ENCODE results near the gene ZFAND2A. TPM values are rescaled to one million over a fixed set of nuclear protein-coding genes. Genes with fewer than 3 reads are reported as not detected.

ZFAND2A gene
- polyA plus RNA-seq, 1 donor (not counting 4 experiments of a cell fraction or from before 2014, with no cell fraction given): 25.5 TPM

GRCh38 chr7:1124816-1125602 is 35.0 kb downstream of the ZFAND2A start:
- H3K4me1 ChIP-seq (ENCODE audit: control insufficient read depth, extremely low read depth, insufficient read depth, low read length): peaks cover 6% of the 10 kb centered on the region
- H3K27ac ChIP-seq (ENCODE audit: control insufficient read depth, insufficient read depth, low read length): no peak overlapping the region
- H3K79me2 ChIP-seq (ENCODE audit: control insufficient read depth, insufficient read depth, low read length): peaks cover 41% of the 10 kb centered on the region
- H2AFZ ChIP-seq (ENCODE audit: control insufficient read depth, low read length): no peak overlapping the region
- TF ChIP-seq EZH2 (IDR thresholded peaks at IDR 0.05; ENCODE audit: low read length) (no peak), CTCF (optimal IDR thresholded peaks at IDR 0.05 in 1 of 3, IDR thresholded peaks at IDR 0.05 in 1 of 3, conservative IDR thresholded peaks at IDR 0.05 in 1 of 3; ENCODE audit: extremely low read depth in 1 of 3, insufficient read depth in 2 of 3, low read length in 3 of 3) (no peak)
- H4K20me1 ChIP-seq (ENCODE audit: control insufficient read depth, extremely low read depth, insufficient read depth, low read length): no peaks in the 10 kb centered on the region
- H3K4me3 ChIP-seq (ENCODE audit: control insufficient read depth in 2 of 3, extremely low read depth in 1 of 3, insufficient read depth in 2 of 3, low read depth in 1 of 3, low read length in 3 of 3): no peak overlapping the region
- no peaks in the 10 kb centered on the region for H3K9me1 ChIP-seq (ENCODE audit: control insufficient read depth, extremely low read depth, insufficient read depth, low read length)
- dilution Hi-C loops (cut with MboI; ENCODE audit: extremely low pct_ligation_motif_present, low sequenced_read_pairs): no loop called here
- peaks cover 7 to 11% of the 10 kb centered on the region in 2 experiments for H3K36me3 ChIP-seq (ENCODE audit: control insufficient read depth in 2 of 2, extremely low read depth in 1 of 2, insufficient read depth in 2 of 2, low read length in 2 of 2)
- no peaks in the 10 kb centered on the region for H3K9me3 ChIP-seq (ENCODE audit: control insufficient read depth, low read depth, low read length)
- H3K4me2 ChIP-seq (ENCODE audit: control insufficient read depth, extremely low read depth, insufficient read depth, low read depth, low read length): no peak overlapping the region
- H3K27me3 ChIP-seq (ENCODE audit: control insufficient read depth, extremely low read depth, insufficient read depth, low read length): no peaks in the 10 kb centered on the region
- DNase-seq (ENCODE audit: low read depth, low spot score) (no peak), FAIRE-seq (no peak)
- H3K9ac ChIP-seq (ENCODE audit: control insufficient read depth, extremely low read depth, insufficient read depth, low read length): no peak overlapping the region

DNA sequence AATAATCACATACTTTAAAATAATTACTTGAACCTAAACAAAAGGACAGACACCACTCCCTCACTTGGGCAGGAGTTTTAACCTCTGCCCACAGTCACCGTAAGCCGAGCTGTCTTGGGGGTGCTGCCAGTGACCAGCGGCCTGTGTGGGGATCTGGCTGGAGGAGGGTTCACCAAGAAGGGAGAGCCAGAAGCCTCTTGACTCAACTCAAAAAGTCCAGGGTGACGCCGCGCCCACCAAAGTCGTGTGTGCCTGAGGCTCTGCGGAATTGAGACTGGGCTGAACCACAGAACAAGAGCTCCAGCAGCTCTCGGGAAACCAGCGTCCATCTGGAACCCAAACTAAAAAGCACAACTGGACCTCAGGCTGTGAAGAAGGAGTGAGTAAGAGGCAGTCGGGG is 35.8 kb downstream of the ZFAND2A start:
- Histone ChIP-seq H3K36me3 (ENCODE audit: control insufficient read depth in 2 of 2, extremely low read depth in 1 of 2, insufficient read depth in 2 of 2, low read length in 2 of 2) (peaks cover 7 to 11% of the 10 kb centered on the region in 2 experiments), H3K79me2 (ENCODE audit: control insufficient read depth, insufficient read depth, low read length) (peaks cover 41% of the 10 kb centered on the region), H2AFZ (ENCODE audit: control insufficient read depth, low read length) (no peak overlapping the region), H4K20me1 (ENCODE audit: control insufficient read depth, extremely low read depth, insufficient read depth, low read length) (no peaks in the 10 kb centered on the region), H3K4me2 (ENCODE audit: control insufficient read depth, extremely low read depth, insufficient read depth, low read depth, low read length) (no peak overlapping the region), H3K4me3 (ENCODE audit: control insufficient read depth in 2 of 3, extremely low read depth in 1 of 3, insufficient read depth in 2 of 3, low read depth in 1 of 3, low read length in 3 of 3) (no peak overlapping the region), H3K4me1 (ENCODE audit: control insufficient read depth, extremely low read depth, insufficient read depth, low read length) (peaks cover 6% of the 10 kb centered on the region), H3K9ac (ENCODE audit: control insufficient read depth, extremely low read depth, insufficient read depth, low read length) (no peak overlapping the region), H3K27me3 (ENCODE audit: control insufficient read depth, extremely low read depth, insufficient read depth, low read length) (no peaks in the 10 kb centered on the region), H3K9me1 (ENCODE audit: control insufficient read depth, extremely low read depth, insufficient read depth, low read length) (no peaks in the 10 kb centered on the region), H3K27ac (ENCODE audit: control insufficient read depth, insufficient read depth, low read length) (no peak overlapping the region), H3K9me3 (ENCODE audit: control insufficient read depth, low read depth, low read length) (no peaks in the 10 kb centered on the region)
- no peak for FAIRE-seq
- TF ChIP-seq EZH2 (IDR thresholded peaks at IDR 0.05; ENCODE audit: low read length) (no peak), CTCF (optimal IDR thresholded peaks at IDR 0.05 in 1 of 3, IDR thresholded peaks at IDR 0.05 in 1 of 3, conservative IDR thresholded peaks at IDR 0.05 in 1 of 3; ENCODE audit: extremely low read depth in 1 of 3, insufficient read depth in 2 of 3, low read length in 3 of 3) (no peak)
- DNase-seq (ENCODE audit: low read depth, low spot score): no peak
- dilution Hi-C loops (cut with MboI; ENCODE audit: extremely low pct_ligation_motif_present, low sequenced_read_pairs): no loop called here

Data from keratinocyte (primary cell).